Fibroblast of lung (primary cell): ENCODE data around the gene PGR.

ENCODE experiments used
- CTCF ChIP-seq, 2 donors: IDR thresholded peaks in 1 of 2; conservative IDR thresholded peaks in 1 of 2; 1 replicate in 1 of 2; 2 replicates in 1 of 2; pipeline ENCODE4 v1.5.1; 2011 to 2012; ENCODE audit warnings: low read length in 2 of 2, control low read depth in 1 of 2, inconsistent platforms in 1 of 2, low read depth in 1 of 2, mild to moderate bottlenecking in 1 of 2
- EZH2 ChIP-seq: IDR thresholded peaks from 2 replicates; pipeline ENCODE4 v1.5.1; 2012; ENCODE audit warnings: low read length, control low read depth, mild to moderate bottlenecking; ENCODE audit errors: missing control alignments

GRCh38 chr11:101115671-101116160, 13.9 kb downstream of the PGR start:
- no peak for TF ChIP-seq CTCF (conservative IDR thresholded peaks at IDR 0.05 in 1 of 2, IDR thresholded peaks at IDR 0.05 in 1 of 2; ENCODE audit: low read depth in 1 of 2, low read length in 2 of 2)
- no peak for TF ChIP-seq EZH2
